T47D (cell line): ENCODE results near the gene ZNF778.
"Not testable (repeated sequence)": the region's sequence is repeated elsewhere in the genome, so short reads cannot be mapped to it uniquely, and the experiment has no call there.

Experiments
- DNase-seq, 2 experiments: peaks; one replicate each; pipeline versions ENCODE4 v3.0.0 to v3.0.0-alpha.2; 2011 to 2012; ENCODE audit warnings: low read depth in 1 of 2, low spot score in 1 of 2
- JUND ChIP-seq: IDR thresholded peaks from 2 replicates; pipeline ENCODE4 v1.6.1; 2012; ENCODE audit warnings: low read depth
- in situ Hi-C: cut with HindIII; loops from 2 replicates; pipeline ENCODE4 v1.10.0; 2016; ENCODE audit warnings: low sequenced_read_pairs, low pct_unique_long_range_greater_than_20kb

Gene ZNF778

GRCh38 chr16:89187032-89187769 is 30.3 kb upstream of the ZNF778 start:
- in situ Hi-C loops: no loop called here
- no peak for TF ChIP-seq JUND
- no peak for DNase-seq

- no peak for DNase-seq
- in situ Hi-C loops: no loop called here
Observed at GRCh38 chr16:89187770-89188392, 29.6 kb upstream of the ZNF778 start.

GRCh38 chr16:89188471-89189357 is 28.8 kb upstream of the ZNF778 start:
- DNase-seq, in situ Hi-C loops: not testable (repeated sequence)

More at GRCh38 chr16:89187770-89188392, 29.6 kb upstream of the ZNF778 start:
- TF ChIP-seq JUND: no peak

GRCh38 chr16:89189358-89190025 is 28.0 kb upstream of the ZNF778 start:
- in situ Hi-C loops: no loop called here
- DNase-seq: no peak
- no peak for TF ChIP-seq JUND

- no peak for DNase-seq
- in situ Hi-C loops: no loop called here
- TF ChIP-seq JUND: no peak
Observed at GRCh38 chr16:89190150-89190958, 27.1 kb upstream of the ZNF778 start.

GRCh38 chr16:89191033-89191900 is 26.2 kb upstream of the ZNF778 start:
- TF ChIP-seq JUND: no peak
- in situ Hi-C loops: no loop called here
- DNase-seq: no peak

- in situ Hi-C loops: no loop called here
- no peak for DNase-seq
- no peak for TF ChIP-seq JUND
Observed at GRCh38 chr16:89191901-89192185, 25.7 kb upstream of the ZNF778 start.

- peak in 1 of 2 experiments; percentile 94 for DNase-seq
- in situ Hi-C loops: not testable (repeated sequence)
Observed at GRCh38 chr16:89192186-89192955, 25.1 kb upstream of the ZNF778 start.

- peak; percentile 83 to 96 for DNase-seq
- in situ Hi-C loops: no loop called here
- TF ChIP-seq JUND: no peak
Observed at GRCh38 chr16:89192956-89193575, 24.4 kb upstream of the ZNF778 start.

GRCh38 chr16:89193576-89194293 is 23.8 kb upstream of the ZNF778 start:
- DNase-seq: no peak
- TF ChIP-seq JUND: no peak
- in situ Hi-C loops: no loop called here
